Testis (tissue), 2 donors: ENCODE results near the gene CTTNBP2.

Experiments used
- POLR2A ChIP-seq: fragments of 450-650 bp; IDR thresholded peaks from one replicate; pipeline ENCODE4 v1.6.1; 2017; ENCODE audit warnings: antibody characterized with exemption, mild to moderate bottlenecking, moderate library complexity
- TF ChIP-seq, protein P1 (sequence below), 3 experiments: fragments of 450-650 bp in 2 of 3; fragments of 200-600 bp in 1 of 3; sonication (generic) in 1 of 3; IDR thresholded peaks; one replicate each; pipeline ENCODE4 v1.5.1; 2016 to 2019; ENCODE audit warnings: antibody characterized with exemption in 3 of 3, mild to moderate bottlenecking in 2 of 3, moderate library complexity in 1 of 3

DNA sequence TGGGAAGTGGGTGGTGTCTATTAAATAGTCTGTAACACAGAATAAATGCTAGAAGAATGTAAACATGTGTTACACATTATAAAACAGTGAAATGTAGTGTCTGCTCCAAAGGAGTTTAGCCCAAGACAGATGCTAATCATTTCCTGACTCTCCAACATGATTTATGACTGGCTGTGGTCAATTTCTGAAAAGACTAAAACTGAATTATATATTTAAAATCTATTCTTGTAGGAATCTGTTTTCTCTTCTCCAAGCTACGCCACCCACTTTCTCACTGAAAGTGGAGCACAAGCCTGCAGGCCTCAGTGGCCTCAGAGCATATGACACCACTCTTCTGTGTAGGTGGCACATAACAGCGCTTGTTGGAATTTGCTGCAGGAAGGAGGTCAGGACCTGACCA is 44.4 kb downstream of the CTTNBP2 start:
- TF ChIP-seq, protein P1, sequence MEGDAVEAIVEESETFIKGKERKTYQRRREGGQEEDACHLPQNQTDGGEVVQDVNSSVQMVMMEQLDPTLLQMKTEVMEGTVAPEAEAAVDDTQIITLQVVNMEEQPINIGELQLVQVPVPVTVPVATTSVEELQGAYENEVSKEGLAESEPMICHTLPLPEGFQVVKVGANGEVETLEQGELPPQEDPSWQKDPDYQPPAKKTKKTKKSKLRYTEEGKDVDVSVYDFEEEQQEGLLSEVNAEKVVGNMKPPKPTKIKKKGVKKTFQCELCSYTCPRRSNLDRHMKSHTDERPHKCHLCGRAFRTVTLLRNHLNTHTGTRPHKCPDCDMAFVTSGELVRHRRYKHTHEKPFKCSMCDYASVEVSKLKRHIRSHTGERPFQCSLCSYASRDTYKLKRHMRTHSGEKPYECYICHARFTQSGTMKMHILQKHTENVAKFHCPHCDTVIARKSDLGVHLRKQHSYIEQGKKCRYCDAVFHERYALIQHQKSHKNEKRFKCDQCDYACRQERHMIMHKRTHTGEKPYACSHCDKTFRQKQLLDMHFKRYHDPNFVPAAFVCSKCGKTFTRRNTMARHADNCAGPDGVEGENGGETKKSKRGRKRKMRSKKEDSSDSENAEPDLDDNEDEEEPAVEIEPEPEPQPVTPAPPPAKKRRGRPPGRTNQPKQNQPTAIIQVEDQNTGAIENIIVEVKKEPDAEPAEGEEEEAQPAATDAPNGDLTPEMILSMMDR (IDR thresholded peaks at IDR 0.05): no peak
- no peak for TF ChIP-seq POLR2A
